Astrocyte (in vitro differentiated cells and primary cell): ENCODE measurements around the gene LAMTOR3.

Experiments
- CTCF ChIP-seq: IDR thresholded peaks from 2 replicates; pipeline ENCODE4 v1.5.1; 2011; ENCODE audit warnings: low read depth, mild to moderate bottlenecking, inconsistent platforms, low read length, moderate library complexity; ENCODE audit not compliant: insufficient read depth
- EZH2 ChIP-seq: IDR thresholded peaks from 2 replicates; pipeline ENCODE4 v1.6.1; 2012; ENCODE audit warnings: mild to moderate bottlenecking, low read length, inconsistent platforms; ENCODE audit not compliant: insufficient read depth

- TF ChIP-seq CTCF: no peak
- no peak for TF ChIP-seq EZH2
These were observed 19.2 kb downstream of the LAMTOR3 start for GRCh38 chr4:99875071-99875470.
